ENCODE data around the gene IRAK2.

- no peak for TF ChIP-seq EZH2 (IDR thresholded peaks at IDR 0.05; ENCODE audit: insufficient read depth, poor library complexity, severe bottlenecking)
- TF ChIP-seq EZH2phosphoT487 (IDR thresholded peaks at IDR 0.05; ENCODE audit: insufficient read depth, low read depth), result no peak
These were observed 117.2 kb downstream of the IRAK2 start for GRCh38 chr3:10281951-10282350.
